ENCODE measurements around the gene IGFBP7. TPM values are rescaled to one million over a fixed set of nuclear protein-coding genes. Genes with fewer than 3 reads are reported as not detected.

IGFBP7 gene
- total RNA-seq, 4 donors from 2014 or later: 515 to 1,168 (median 594) TPM

DNA sequence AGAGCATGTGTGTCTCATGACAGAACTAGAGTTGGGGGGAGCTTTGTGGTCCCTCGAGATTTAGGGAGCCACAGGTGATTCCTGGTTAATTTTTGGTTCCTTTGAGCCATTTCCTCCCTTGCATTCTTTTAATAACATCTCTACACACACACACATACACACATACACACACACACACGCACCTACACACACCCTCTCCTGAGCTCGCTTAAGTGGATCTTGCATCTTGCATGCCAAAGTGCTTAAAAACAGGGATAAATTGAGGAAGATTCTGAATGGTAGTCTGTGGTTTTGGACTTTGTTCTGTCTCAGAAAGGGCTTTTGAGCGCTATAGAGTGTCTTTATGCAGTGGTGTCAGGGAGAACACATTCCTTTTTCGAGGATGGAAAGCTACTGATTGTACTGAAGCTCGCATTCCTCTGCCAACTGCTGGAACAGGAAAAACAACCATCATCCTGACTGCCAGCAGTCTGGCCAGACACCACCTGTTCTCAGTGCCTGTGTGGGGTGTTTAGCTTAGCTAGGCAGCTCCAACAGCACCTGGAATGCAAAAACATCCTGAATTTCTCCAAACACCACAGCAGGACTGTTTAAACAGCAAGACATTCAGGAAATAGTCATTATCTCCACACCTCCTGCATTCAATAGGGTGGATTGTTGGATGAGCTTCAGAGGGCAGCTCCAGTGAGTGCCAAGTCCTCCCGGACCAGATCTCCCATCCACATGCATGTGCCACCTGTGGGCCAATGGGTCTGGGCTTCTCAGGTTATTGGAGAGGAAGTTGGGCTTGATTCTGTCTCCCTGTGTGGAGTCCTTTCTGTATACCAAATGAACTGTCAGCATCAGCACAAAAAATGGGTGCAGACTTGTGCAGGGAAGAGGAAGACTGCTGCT is 21.9 kb upstream of the IGFBP7 start:
- TF ChIP-seq, protein P1, sequence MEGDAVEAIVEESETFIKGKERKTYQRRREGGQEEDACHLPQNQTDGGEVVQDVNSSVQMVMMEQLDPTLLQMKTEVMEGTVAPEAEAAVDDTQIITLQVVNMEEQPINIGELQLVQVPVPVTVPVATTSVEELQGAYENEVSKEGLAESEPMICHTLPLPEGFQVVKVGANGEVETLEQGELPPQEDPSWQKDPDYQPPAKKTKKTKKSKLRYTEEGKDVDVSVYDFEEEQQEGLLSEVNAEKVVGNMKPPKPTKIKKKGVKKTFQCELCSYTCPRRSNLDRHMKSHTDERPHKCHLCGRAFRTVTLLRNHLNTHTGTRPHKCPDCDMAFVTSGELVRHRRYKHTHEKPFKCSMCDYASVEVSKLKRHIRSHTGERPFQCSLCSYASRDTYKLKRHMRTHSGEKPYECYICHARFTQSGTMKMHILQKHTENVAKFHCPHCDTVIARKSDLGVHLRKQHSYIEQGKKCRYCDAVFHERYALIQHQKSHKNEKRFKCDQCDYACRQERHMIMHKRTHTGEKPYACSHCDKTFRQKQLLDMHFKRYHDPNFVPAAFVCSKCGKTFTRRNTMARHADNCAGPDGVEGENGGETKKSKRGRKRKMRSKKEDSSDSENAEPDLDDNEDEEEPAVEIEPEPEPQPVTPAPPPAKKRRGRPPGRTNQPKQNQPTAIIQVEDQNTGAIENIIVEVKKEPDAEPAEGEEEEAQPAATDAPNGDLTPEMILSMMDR (IDR thresholded peaks at IDR 0.05): no peak
- DNase-seq (ENCODE audit: low spot score): no peak
- no peak for ATAC-seq (ENCODE audit: low FRiP score)

- TF ChIP-seq, protein P1 (IDR thresholded peaks at IDR 0.05): no peak
- ATAC-seq (ENCODE audit: low FRiP score): no peak
- no peak for DNase-seq (ENCODE audit: low spot score)
These were observed 19.3 kb upstream of the IGFBP7 start for GRCh38 chr4:57129477-57129876.

DNA sequence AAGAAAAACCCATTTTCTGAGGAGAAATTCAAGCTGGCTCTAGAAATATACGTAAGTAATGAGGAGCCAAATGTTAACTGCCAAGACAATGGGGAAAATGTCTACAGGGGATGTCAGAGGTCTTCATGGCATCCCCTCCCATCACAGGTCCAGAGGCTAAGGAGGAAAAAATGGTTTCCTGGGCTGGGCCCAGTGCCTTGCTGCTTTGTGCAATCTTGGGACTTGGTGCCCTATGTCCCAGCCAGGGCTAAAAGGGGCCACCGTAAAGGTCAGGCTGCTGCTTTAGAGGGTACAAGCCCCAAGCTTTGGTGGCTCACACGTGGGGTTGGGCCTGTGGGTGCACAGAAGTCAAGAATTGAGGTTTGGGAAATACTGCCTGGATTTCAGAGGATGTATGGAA is 17.2 kb upstream of the IGFBP7 start:
- DNase-seq (ENCODE audit: low spot score): no peak
- TF ChIP-seq, protein P1 (IDR thresholded peaks at IDR 0.05): no peak
- ATAC-seq (ENCODE audit: low FRiP score): no peak

- TF ChIP-seq, protein P1 (IDR thresholded peaks at IDR 0.05): no peak
- no peak for ATAC-seq (ENCODE audit: low FRiP score)
- DNase-seq (ENCODE audit: low spot score): no peak
These were observed 15.8 kb upstream of the IGFBP7 start for GRCh38 chr4:57125996-57126395.

GRCh38 chr4:57124145-57124544 is 14.0 kb upstream of the IGFBP7 start:
- TF ChIP-seq, protein P1 (IDR thresholded peaks at IDR 0.05): no peak
- DNase-seq (ENCODE audit: low spot score): no peak
- ATAC-seq (ENCODE audit: low FRiP score): no peak

DNA sequence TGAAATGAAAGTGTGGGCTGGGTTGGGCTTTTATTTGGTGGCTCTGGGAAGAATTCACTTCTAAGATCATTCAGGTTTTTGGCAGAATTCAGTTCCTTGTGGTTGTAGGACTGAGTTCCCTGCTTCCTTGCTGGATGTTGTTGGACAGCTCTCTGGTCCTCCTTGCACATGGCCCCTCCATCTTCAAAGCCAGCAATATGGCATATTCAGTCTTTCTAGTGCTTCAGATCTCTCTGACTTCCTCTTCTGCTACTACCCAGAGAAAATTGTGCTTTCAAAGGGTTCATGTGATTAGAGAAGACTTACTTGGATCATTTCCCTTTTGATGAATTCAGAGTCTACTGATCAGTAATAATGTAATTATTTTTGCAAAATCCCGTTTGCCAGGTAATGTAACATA is 12.8 kb upstream of the IGFBP7 start:
- no peak for DNase-seq (ENCODE audit: low spot score)
- TF ChIP-seq, protein P1 (IDR thresholded peaks at IDR 0.05): no peak
- ATAC-seq (ENCODE audit: low FRiP score): no peak

All from omental fat pad (tissue), 4 donors.